Left kidney (tissue), 2 donors: Measurements from ENCODE around the gene NDRG2. TPM values are rescaled to one million over a fixed set of nuclear protein-coding genes. Genes with fewer than 3 reads are reported as not detected.
"Not testable (repeated sequence)": the region's sequence is repeated elsewhere in the genome, so short reads cannot be mapped to it uniquely, and the experiment has no call there.

Experiments
- DNase-seq: peaks from one replicate; pipeline ENCODE4 v3.0.0-alpha.2; 2013
- polyA plus RNA-seq: library from polyadenylated mRNA; unstranded; fragments of 120-200 nt; gene quantifications from one replicate; pipeline ENCODE4 v1.2.1, GENCODE V29; 2013; ENCODE audit not compliant: insufficient read length

The NDRG2 gene
- polyA plus RNA-seq, 1 donor = 175 TPM

- no peak for DNase-seq
Observed at GRCh38 chr14:21057803-21058675, 33.2 kb upstream of the NDRG2 start, which contains the start of gene RNASE8. Gene RNASE8 (plus strand): TSS chr14:21057822. CDS start chr14:21057893, 71 bp downstream.

- no peak for DNase-seq
Observed at GRCh38 chr14:21056520-21057163, 31.8 kb upstream of the NDRG2 start.

GRCh38 chr14:21055432-21056117 is 30.7 kb upstream of the NDRG2 start:
- no peak for DNase-seq

- no peak for DNase-seq
Observed at GRCh38 chr14:21054768-21055145, 29.9 kb upstream of the NDRG2 start.

GRCh38 chr14:21054123-21054767 is 29.4 kb upstream of the NDRG2 start:
- DNase-seq = no peak

DNA sequence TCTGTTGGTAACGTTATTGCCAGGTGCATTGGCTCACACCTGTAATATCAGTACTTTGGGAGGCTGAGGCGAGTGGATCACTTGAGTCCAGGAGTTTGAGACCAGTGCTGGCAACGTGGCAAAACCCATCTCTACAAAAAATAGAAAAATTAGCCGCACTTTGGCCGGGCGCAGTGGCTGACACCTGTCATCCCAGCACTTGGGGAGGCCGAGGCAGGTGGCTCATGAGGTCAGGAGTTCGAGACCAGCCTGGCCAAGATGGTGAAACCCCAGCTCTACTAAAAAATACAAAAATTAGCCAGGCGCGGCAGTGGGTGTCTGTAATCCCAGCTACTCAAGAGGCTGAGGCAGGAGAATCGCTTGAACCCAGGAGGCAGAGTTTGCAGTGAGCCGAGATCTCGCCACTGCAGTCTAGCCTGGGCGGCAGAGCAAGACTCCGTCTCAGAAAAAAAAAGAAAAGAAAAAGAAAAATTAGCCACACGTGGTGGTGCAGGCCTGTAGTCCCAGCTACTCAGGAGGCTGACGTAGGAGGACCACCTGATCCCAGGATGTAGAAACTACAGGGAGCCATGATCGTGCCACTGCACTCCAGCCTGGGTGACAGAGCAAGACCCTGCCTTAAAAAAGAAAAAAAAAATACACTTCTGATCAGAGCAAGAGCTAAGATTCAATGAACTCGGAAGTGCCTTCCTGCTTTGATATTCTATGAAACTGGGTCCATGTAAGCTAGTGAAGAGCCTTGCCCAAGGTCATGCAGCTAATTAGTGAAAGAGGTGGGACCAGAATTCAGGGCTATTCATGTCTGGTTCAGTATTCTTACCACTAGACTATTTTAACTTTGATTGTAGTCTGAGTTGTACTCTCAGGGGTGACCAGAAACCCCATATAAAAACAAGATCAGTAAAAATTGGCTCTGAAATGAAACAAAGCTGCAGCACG is 28.6 kb upstream of the NDRG2 start:
- DNase-seq = no peak

GRCh38 chr14:21050597-21050996 is 25.7 kb upstream of the NDRG2 start:
- DNase-seq = no peak

DNA sequence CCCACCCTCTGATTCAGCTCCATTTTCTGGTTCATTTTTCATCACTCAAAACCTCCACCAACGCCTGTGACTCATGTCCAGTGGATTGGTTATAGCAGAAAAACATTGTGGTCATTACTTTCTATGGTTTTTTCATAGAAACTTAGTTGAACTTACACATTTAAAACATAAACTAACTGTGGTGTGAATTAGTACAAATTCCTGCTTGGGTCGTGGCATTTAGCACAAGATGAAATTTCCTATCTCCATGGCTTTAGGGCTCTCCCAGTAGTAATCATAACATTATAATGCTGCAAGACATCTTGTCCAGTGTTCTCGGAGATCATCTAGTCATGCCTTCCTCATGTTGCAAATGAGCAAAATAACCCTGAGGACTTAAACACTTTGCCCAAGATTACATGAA is 24.4 kb upstream of the NDRG2 start:
- no peak for DNase-seq

DNA sequence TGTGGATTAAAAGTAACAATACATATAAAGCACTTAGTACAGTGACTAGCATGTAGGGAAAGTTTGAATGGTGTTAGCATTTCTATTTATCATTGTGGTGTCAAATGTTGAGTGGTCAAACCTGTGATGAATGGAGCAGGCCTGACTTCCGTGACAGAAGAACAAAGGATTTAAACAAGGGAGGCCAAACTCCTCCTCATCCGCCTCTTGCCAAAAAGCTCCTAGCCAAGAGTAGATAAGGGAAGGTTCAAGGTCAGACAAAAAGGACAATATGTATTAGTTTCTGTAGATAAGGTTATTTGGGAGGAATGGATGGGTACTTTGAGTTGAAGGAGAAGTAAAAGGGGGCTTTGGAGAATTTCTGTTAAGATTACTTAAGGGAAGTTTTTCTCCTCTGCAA is 23.8 kb upstream of the NDRG2 start:
- DNase-seq = no peak

GRCh38 chr14:21047378-21047781 is 22.5 kb upstream of the NDRG2 start:
- no peak for DNase-seq

GRCh38 chr14:21043974-21044618 is 19.2 kb upstream of the NDRG2 start:
- DNase-seq = no peak

DNA sequence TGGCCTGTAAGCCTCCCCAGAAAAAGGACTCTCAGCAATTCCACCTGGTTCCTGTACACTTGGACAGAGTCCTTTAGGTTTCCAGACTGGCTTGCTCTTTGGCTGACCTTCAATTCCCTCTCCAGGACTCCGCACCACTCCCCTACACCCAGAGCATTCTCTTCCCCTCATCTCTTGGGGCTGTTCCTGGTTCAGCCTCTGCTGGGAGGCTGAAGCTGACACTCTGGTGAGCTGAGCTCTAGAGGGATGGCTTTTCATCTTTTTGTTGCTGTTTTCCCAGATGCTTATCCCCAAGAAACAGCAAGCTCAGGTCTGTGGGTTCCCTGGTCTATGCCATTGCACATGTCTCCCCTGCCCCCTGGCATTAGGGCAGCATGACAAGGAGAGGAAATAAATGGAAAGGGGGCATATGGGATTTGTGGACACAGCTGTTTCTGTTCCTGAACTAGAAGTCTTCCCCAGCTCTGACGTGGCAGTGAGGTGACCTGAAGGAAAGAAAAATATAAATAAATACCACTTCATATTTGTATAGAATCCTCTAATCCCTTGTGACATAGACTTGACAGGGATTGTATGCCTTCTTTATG is 18.6 kb upstream of the NDRG2 start:
- no peak for DNase-seq

DNA sequence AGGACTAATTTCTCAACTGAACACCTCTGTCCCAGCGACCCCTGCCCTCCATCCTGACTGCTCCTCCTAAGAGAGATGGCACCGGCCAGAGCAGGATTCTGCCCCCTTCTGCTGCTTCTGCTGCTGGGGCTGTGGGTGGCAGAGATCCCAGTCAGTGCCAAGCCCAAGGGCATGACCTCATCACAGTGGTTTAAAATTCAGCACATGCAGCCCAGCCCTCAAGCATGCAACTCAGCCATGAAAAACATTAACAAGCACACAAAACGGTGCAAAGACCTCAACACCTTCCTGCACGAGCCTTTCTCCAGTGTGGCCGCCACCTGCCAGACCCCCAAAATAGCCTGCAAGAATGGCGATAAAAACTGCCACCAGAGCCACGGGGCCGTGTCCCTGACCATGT is 18.1 kb upstream of the NDRG2 start:
- DNase-seq = no peak

- no peak for DNase-seq
Observed at GRCh38 chr14:21041676-21042433, 17.0 kb upstream of the NDRG2 start, which contains the start of gene RNASE7. Gene RNASE7 (plus strand): TSS chr14:21042362. CDS start chr14:21042993, 631 bp downstream.

DNA sequence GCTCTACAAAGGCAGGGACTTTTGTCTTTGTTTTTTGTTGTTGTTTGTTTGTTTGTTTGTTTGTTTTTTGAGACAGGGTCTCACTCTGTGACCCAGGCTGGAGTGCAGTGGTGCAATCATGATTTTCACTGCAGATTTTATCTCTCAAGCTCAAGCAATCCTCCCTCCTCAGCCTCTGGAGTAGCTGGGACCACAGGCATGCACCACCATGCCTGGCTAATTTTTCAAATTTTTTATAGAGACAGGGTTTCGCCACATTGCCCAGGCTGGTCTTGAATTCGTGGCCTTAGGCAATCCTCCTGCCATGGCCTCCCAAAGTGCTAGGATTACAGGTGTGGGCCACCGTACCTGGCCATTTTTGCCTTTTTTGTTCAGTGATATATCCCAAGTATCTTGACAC is 16.1 kb upstream of the NDRG2 start:
- DNase-seq = not testable (repeated sequence)

DNA sequence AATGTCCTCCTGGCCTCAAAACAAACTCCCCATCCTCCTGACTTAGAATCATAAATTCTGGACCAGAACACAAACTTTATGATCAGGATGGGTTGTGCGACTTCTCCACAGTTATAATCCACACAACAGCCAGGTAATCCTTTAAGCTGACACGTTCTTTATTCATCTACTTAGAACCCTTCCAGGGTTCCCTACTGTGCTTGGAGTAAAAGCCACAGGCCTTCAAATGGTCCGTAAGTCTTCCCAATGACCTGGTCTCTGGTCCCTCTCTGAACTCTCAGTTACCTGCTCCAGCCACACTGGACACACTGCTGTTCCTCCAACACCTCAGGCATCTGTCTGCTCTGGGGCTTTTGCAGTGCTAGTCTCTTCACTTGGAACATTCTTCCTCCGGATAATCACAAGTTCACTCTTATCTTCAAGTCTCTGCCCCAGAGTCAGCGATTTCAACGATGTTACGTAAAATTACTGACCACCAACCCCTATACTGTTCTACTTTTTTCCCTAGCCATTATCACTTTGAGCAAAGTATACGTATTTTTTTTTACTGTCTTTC is 15.6 kb upstream of the NDRG2 start:
- DNase-seq = no peak

DNA sequence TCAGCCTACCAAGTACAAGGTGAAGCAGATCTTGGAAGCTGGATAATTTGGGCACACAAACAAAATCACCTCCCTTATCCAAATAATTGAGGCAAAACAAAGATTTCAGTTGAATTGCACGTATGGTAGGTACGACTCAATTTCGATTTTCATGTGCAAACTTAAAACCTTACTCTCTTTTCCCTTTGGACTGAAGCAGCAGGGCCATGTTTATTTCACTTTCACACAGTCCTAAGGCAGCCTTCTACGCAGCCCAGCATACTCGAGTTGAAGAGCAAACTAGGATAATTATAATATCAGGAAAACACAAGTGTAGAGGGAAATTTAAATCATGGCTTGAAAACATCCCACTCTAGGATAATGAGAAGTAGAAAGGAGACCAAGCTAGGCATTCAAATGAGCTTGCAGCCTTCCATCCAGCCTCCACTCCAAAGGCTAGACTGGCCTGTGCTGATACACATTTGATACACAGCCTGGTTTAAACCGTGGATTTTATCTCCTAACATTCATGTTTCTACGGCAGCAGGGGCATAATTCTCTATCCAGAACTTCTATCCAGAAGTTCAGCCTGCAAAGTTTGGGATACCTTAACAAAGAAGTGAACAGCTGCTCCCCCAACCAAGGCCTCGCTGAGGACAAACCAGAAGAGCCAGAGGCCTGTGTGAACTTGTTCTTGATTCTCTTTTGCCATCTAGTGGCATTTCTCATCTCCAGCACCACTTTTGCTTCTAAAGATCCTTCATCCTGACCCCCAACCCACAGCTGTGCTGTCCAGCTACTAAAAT is 14.9 kb upstream of the NDRG2 start:
- DNase-seq = peak; percentile 80
